ENCODE results near the gene CASP7. TPM values are rescaled to one million over a fixed set of nuclear protein-coding genes. Genes with fewer than 3 reads are reported as not detected.

CASP7 gene
- total and polyA plus RNA-seq, 8 donors, result 34.0 to 50.5 (median 43.7) TPM

DNA sequence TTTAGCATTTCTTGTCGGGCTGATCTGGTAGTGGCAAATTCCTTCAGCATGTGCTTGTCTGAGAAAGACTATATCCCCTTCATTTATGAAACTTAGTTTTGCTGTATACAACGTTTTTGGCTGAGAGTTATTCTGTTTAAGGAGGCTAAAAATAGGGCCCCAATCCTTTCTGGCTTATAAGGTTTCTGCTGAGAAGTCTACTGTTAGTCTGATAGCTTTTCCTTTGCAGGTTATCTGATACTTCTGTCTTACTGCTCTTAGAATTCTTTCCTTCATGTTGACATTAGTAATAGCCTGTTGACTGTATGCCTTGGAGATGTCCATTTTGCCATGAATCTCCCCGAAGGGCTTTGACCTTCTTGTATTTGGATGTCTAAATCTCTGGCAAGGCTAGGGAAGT is 9.9 kb downstream of the CASP7 start:
- Histone ChIP-seq H3K27ac (no peak overlapping the region), H3K9me3 (peaks cover 0 to 43% of the 10 kb centered on the region in 2 donors), H3K4me1 (no peaks in the 10 kb centered on the region), H3K4me3 (no peak overlapping the region), H3K27me3 (no peaks in the 10 kb centered on the region), H3K36me3 (peaks cover 0 to 27% of the 10 kb centered on the region in 2 donors)
- TF ChIP-seq, protein P1, sequence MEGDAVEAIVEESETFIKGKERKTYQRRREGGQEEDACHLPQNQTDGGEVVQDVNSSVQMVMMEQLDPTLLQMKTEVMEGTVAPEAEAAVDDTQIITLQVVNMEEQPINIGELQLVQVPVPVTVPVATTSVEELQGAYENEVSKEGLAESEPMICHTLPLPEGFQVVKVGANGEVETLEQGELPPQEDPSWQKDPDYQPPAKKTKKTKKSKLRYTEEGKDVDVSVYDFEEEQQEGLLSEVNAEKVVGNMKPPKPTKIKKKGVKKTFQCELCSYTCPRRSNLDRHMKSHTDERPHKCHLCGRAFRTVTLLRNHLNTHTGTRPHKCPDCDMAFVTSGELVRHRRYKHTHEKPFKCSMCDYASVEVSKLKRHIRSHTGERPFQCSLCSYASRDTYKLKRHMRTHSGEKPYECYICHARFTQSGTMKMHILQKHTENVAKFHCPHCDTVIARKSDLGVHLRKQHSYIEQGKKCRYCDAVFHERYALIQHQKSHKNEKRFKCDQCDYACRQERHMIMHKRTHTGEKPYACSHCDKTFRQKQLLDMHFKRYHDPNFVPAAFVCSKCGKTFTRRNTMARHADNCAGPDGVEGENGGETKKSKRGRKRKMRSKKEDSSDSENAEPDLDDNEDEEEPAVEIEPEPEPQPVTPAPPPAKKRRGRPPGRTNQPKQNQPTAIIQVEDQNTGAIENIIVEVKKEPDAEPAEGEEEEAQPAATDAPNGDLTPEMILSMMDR (IDR thresholded peaks at IDR 0.05), result no peak
- DNase-seq, result no peak
- intact Hi-C loops (cut with DNase I), result no loop called here
- ATAC-seq, result no peak

DNA sequence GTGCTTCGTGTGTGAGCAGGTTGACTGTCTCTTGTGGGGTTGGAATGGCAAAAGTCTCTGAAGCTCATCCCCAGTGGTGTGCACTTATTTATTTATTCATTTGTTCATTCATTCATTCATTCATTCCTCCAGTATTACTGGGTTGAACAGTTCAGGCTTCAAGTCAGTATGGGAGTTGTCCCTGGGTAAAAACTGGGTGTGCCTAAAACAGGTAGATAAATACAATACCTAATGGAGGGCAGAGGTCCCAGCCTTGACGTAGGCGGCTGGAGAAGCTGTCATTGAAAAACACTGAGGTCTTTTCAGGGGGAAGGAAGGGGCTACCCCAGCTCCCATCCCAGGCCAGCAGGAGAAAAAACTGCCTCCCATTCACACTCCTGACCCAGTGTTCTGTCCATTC is 11.0 kb downstream of the CASP7 start:
- peaks cover 0 to 27% of the 10 kb centered on the region in 2 donors for H3K36me3 ChIP-seq
- H3K9me3 ChIP-seq, result peaks cover 0 to 40% of the 10 kb centered on the region in 2 donors
- TF ChIP-seq, protein P1 (IDR thresholded peaks at IDR 0.05), result no peak
- ATAC-seq, result no peak
- H3K27me3 ChIP-seq, result no peaks in the 10 kb centered on the region
- no peak for DNase-seq
- intact Hi-C loops (cut with DNase I), result no loop called here
- no peak overlapping the region for H3K4me3 ChIP-seq
- H3K27ac ChIP-seq, result no peak overlapping the region
- H3K4me1 ChIP-seq, result no peaks in the 10 kb centered on the region

DNA sequence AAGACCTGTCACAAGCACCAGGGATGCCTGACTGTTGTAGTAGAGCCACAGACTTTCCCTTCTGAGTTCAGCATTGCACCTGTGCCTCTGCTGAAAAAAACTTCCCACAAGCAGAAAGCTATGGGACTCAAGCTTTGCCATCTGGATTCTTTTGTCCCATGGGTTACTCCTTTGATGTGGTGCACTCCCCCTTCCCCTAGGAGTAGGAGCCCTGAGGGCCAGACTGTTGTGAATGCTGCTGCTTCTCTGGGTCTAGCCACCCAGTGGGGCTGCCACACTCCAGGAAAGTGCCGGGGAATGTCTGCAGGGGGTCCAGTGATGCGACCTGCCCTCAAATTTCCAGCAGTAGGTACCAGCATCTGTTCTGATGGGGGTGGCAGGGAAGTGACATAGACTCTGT is 11.7 kb downstream of the CASP7 start:
- no peaks in the 10 kb centered on the region for H3K4me1 ChIP-seq
- ATAC-seq, result no peak

DNA sequence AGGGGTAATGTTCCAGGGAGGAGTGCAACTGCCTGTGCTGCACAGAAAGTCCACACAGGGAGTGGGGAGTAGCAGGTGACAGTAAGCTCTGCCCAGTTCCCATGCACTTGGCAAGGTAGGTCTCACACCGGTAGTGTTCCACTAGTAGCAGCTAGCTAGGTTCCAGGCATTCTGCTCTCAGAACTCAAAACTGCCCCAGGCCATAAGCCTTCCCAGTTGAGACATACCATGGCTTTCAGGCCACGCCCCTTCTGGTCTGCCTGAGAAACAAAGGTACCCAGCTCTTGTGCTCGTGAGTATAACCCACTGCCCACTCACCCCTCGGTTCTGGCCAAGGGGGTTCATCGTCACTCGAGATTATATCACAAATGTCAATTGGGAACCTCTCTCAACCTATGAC is 12.6 kb downstream of the CASP7 start:
- TF ChIP-seq, protein P1 (IDR thresholded peaks at IDR 0.05), result no peak
- H3K9me3 ChIP-seq, result peaks cover 0 to 30% of the 10 kb centered on the region in 2 donors
- H3K27me3 ChIP-seq, result no peaks in the 10 kb centered on the region
- H3K36me3 ChIP-seq, result peaks cover 0 to 28% of the 10 kb centered on the region in 2 donors
- no peak overlapping the region for H3K4me3 ChIP-seq
- no peak overlapping the region for H3K27ac ChIP-seq
- no peaks in the 10 kb centered on the region for H3K4me1 ChIP-seq
- intact Hi-C loops (cut with DNase I), result no loop called here
- no peak for DNase-seq
- no peak for ATAC-seq

More for the DNA sequence above, 11.7 kb downstream of the CASP7 start:
- no peak for DNase-seq
- Histone ChIP-seq H3K9me3 (peaks cover 0 to 39% of the 10 kb centered on the region in 2 donors), H3K36me3 (peaks cover 0 to 27% of the 10 kb centered on the region in 2 donors), H3K27ac (no peak overlapping the region), H3K27me3 (no peaks in the 10 kb centered on the region), H3K4me3 (no peak overlapping the region)
- intact Hi-C loops (cut with DNase I), result no loop called here
- TF ChIP-seq, protein P1 (IDR thresholded peaks at IDR 0.05), result no peak

DNA sequence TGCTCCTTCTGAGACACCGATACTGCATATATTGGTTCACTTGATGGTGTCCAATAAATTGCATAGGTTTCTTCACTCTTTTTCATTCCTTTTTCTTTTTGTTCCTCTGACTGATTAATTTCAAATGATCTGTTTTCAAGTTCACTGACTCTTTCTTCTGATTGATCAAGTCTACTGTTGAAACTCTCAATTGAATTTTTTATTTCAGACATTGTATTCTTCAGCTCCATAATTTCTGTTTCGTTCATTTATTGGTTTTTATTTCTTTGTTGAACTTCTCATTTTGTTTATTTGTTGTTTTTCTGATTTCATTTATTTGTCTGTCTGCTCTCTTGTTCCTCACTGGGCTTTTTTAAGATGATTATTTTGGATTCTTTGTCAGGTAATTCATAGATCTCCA is 13.6 kb downstream of the CASP7 start:
- Histone ChIP-seq H3K4me1 (no peaks in the 10 kb centered on the region), H3K36me3 (peaks cover 0 to 39% of the 10 kb centered on the region in 2 donors), H3K27me3 (no peaks in the 10 kb centered on the region), H3K9me3 (peaks cover 0 to 22% of the 10 kb centered on the region in 2 donors), H3K27ac (no peak overlapping the region), H3K4me3 (no peak overlapping the region)
- no peak for ATAC-seq
- intact Hi-C loops (cut with DNase I), result no loop called here
- DNase-seq, result no peak
- TF ChIP-seq, protein P1 (IDR thresholded peaks at IDR 0.05), result no peak

Measured in left lung (tissue), 10 donors.